ENCODE results near the gene KIF16B.

- no peak for TF ChIP-seq EZH2 (IDR thresholded peaks at IDR 0.05; ENCODE audit: borderline replicate concordance, low read length)
- TF ChIP-seq CTCF (conservative IDR thresholded peaks at IDR 0.05 in 1 of 2, IDR thresholded peaks at IDR 0.05 in 1 of 2; ENCODE audit: extremely low read depth in 1 of 2, insufficient read depth in 1 of 2, low read depth in 1 of 2, low read length in 2 of 2) = no peak
Observed at GRCh38 chr20:16400234-16400633, 173.0 kb downstream of the KIF16B start.

All from mammary epithelial cell (primary cell).